GM06990 (cell line): ENCODE measurements around the gene LSP1.

Experiments used
- DNase-seq: peaks from one replicate; pipeline ENCODE4 v3.0.0-alpha.2; 2011; ENCODE audit not compliant: insufficient read length; ENCODE audit errors: extremely low read depth
- H3K27me3 ChIP-seq: replicated peaks from 2 replicates; pipeline ENCODE4 v1.6.0; 2011; ENCODE audit warnings: low read length; ENCODE audit not compliant: control insufficient read depth, insufficient read depth
- H3K36me3 ChIP-seq: 2 replicates; pipeline ENCODE4 v1.5.1; 2011; ENCODE audit warnings: low read length; ENCODE audit not compliant: control insufficient read depth, insufficient read depth
- H3K4me3 ChIP-seq: replicated peaks from 2 replicates; pipeline ENCODE4 v1.5.1; 2011; ENCODE audit warnings: low read depth, mild to moderate bottlenecking, control low read depth, low read length
- CTCF ChIP-seq: IDR thresholded peaks from 2 replicates; pipeline ENCODE4 v1.5.1; 2011; ENCODE audit warnings: low read length, control low read depth, mild to moderate bottlenecking, inconsistent platforms; ENCODE audit not compliant: insufficient read depth, poor library complexity, severe bottlenecking

LSP1 gene

GRCh38 chr11:1826552-1827094, 26.3 kb upstream of the LSP1 start:
- no peaks in the 10 kb centered on the region for H3K36me3 ChIP-seq
- no peak overlapping the region for H3K4me3 ChIP-seq
- TF ChIP-seq CTCF, result peak; percentile 37
- no peaks in the 10 kb centered on the region; the same call in 1 of the 2 replicates for H3K27me3 ChIP-seq
- no peak for DNase-seq

GRCh38 chr11:1827095-1827813, 25.6 kb upstream of the LSP1 start:
- H3K4me3 ChIP-seq, result no peak overlapping the region
- H3K36me3 ChIP-seq, result no peaks in the 10 kb centered on the region
- no peak for DNase-seq
- H3K27me3 ChIP-seq, result no peaks in the 10 kb centered on the region; the same call in 1 of the 2 replicates
- no peak for TF ChIP-seq CTCF

GRCh38 chr11:1827931-1828330, 25.0 kb upstream of the LSP1 start:
- H3K36me3 ChIP-seq, result no peaks in the 10 kb centered on the region
- no peaks in the 10 kb centered on the region; the same call in 1 of the 2 replicates for H3K27me3 ChIP-seq
- DNase-seq, result no peak
- TF ChIP-seq CTCF, result no peak
- no peak overlapping the region for H3K4me3 ChIP-seq

- no peak for DNase-seq
- Histone ChIP-seq H3K27me3 (no peaks in the 10 kb centered on the region; the same call in 1 of the 2 replicates), H3K4me3 (no peak overlapping the region), H3K36me3 (no peaks in the 10 kb centered on the region)
- no peak for TF ChIP-seq CTCF
Measured at GRCh38 chr11:1828542-1828941, 24.3 kb upstream of the LSP1 start.

- H3K36me3 ChIP-seq, result no peaks in the 10 kb centered on the region
- no peaks in the 10 kb centered on the region; the same call in 1 of the 2 replicates for H3K27me3 ChIP-seq
- no peak for DNase-seq
- no peak for TF ChIP-seq CTCF
- no peak overlapping the region for H3K4me3 ChIP-seq
Measured at GRCh38 chr11:1829039-1829820, 23.7 kb upstream of the LSP1 start.
